Psoas muscle (tissue), 8 donors: ENCODE results near the gene MYLIP. TPM values are rescaled to one million over a fixed set of nuclear protein-coding genes. Genes with fewer than 3 reads are reported as not detected.

Source experiments
- ATAC-seq, 4 donors: fragments of 200-7000 bp; cut with Tn5 transposase; one replicate each; pipeline ENCODE4 v1.9.1; 2020; ENCODE audit warnings: moderate library complexity in 3 of 4, mild to moderate bottlenecking in 2 of 4
- DNase-seq, 2 donors: peaks; one replicate each; pipeline ENCODE4 v3.0.0-alpha.2; 2020
- H3K27ac ChIP-seq: fragments of 200-600 bp; one replicate; pipeline ENCODE4 v1.8.0; 2022
- H3K27me3 ChIP-seq, 3 donors: fragments of 200-600 bp in 1 of 3; one replicate each; pipeline versions ENCODE4 v1.6.1 to v1.8.0; 2013 to 2022; ENCODE audit warnings: low read length in 2 of 3, mild to moderate bottlenecking in 2 of 3, moderate library complexity in 1 of 3; ENCODE audit not compliant: insufficient read depth in 3 of 3
- H3K36me3 ChIP-seq, 2 donors: fragments of 200-600 bp in 1 of 2; one replicate each; pipeline versions ENCODE4 v1.6.1 to v1.8.0; 2013 to 2022; ENCODE audit warnings: low read depth in 1 of 2, mild to moderate bottlenecking in 1 of 2, moderate library complexity in 1 of 2; ENCODE audit not compliant: insufficient read depth in 1 of 2
- H3K4me1 ChIP-seq: fragments of 200-600 bp; one replicate; pipeline ENCODE4 v1.8.0; 2022
- H3K4me3 ChIP-seq: fragments of 200-600 bp; one replicate; pipeline ENCODE4 v1.8.0; 2022; ENCODE audit warnings: mild to moderate bottlenecking
- H3K9me3 ChIP-seq: fragments of 200-600 bp; one replicate; pipeline ENCODE4 v1.8.0; 2022
- CTCF ChIP-seq: fragments of 200-600 bp; IDR thresholded peaks from one replicate; pipeline ENCODE4 v1.8.0; 2022; ENCODE audit warnings: antibody characterized with exemption
- WGBS, 3 donors: extraction: QIAGEN DNeasy Blood & Tissue Kit; methylation state at CpG; one replicate each; pipeline versions ENCODE4 v1.1.6 to v1.1.7; 2013; 5-methylcytosine and 5-hydroxymethylcytosine counted together
- intact Hi-C, 2 donors: fragments of 100-400 bp; cut with DNase I; formaldehyde crosslinking; loops; one replicate each; pipeline versions ENCODE4 v1.11.0 to v1.14.2; 2022
- polyA plus RNA-seq, 3 donors: library from polyadenylated mRNA; stranded (reverse); fragments of 200-250 nt; gene quantifications; one replicate each; pipeline ENCODE4 v1.2.3, GENCODE V29; 2013
- total RNA-seq, 4 donors: library from RNA; stranded (reverse); fragmentation: NEBNext Ultra II Directional in 2 of 4; extraction: Animal tissue kit (Norgen Biotek cat#: 25700) in 2 of 4; gene quantifications; one replicate each; pipeline versions ENCODE4 v1.2.1 to v1.2.4, GENCODE V29; 2021 to 2023
- donor health status: healthy with polysubstance abuse.
- donor health status: DM: no; HTN: no; CAD: no; lungs with moderate emphysema.
- donor health status: Bipolar disorder and iron deficiency.
- donor health status: healthy.
- donor health status: DM: yes; HTN: yes; CAD: no.
- donor health status: DM: no; HTN: no; CAD: no.
- donor health status: DM: no; HTN: no; CAD: no.
- donor health status: DM: yes; HTN: yes; CAD: no.

MYLIP gene
- total and polyA plus RNA-seq, 7 donors = 3.9 to 23.4 (median 15.4) TPM

- TF ChIP-seq CTCF = no peak
- H3K4me3 ChIP-seq = no peak overlapping the region
- peaks cover 34% of the 10 kb centered on the region for H3K4me1 ChIP-seq
- H3K36me3 ChIP-seq = no peaks in the 10 kb centered on the region
- WGBS, 3 donors = 93 to 99% (median 95%) methylated on average over 12 of the region's 12 CpGs
- DNase-seq (no peak), ATAC-seq (no peak)
- H3K9me3 ChIP-seq = no peaks in the 10 kb centered on the region
- H3K27ac ChIP-seq = peak overlapping the region; percentile 97
- H3K27me3 ChIP-seq = no peaks in the 10 kb centered on the region
- intact Hi-C loops = loop anchor here (5.0 to 10.0 kb wide), 3 partner anchors 150 to 435 kb away; no protein-coding TSS in a partner anchor
These were observed 1.4 kb upstream of the MYLIP start for GRCh38 chr6:16127471-16127870.

DNA sequence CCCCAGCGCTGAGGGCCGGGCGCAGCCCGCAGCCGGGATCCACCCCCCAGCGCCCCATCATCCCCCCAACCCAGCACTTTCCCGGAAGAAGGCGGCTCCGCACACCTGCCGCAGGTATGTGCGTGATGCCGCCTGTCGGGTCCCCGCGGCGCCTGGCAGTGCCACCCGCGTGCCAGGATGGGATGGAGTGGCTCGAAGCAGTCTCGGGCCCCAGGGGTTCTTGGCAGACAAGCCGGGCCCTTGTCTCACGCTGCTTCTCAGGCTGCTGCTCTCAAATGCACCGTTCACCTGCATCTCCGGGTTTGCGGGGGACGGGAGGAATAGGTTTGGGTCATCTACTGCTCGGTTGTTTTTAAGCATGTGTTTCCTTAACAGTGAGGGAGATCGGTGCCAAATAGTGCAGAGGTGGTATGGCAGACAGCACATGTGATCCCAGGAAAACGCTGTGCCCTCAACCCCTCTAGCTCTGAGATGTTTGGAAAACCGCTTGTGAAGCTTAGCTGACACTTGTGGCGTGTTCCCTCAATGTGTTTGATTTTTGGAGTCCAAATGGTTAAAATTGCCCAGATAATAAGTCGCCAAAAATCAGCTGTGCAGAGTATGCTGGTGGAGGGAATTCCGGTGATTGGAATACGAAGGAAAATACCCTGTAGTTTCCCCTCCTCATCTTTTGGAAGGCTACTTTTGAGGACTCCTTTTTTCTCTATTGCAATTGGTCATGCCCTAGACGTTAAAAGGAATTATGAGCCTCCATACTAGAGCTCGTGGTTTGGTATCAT is 926 bp downstream of the MYLIP start:
- DNase-seq (peak in 1 of 2 donors; percentile 23), ATAC-seq (peak in 1 of 4 donors; percentile 2)
- Histone ChIP-seq H3K36me3 (no peaks in the 10 kb centered on the region), H3K4me1 (peaks cover 51% of the 10 kb centered on the region), H3K9me3 (no peaks in the 10 kb centered on the region), H3K4me3 (peak overlapping the region; percentile 89), H3K27ac (peak overlapping the region; percentile 97), H3K27me3 (no peaks in the 10 kb centered on the region)
- intact Hi-C loops = loop anchor here (2.0 to 10.0 kb wide), 4 partner anchors 153 to 439 kb away; no protein-coding TSS in a partner anchor
- WGBS, 3 donors = 0 to 1% (median 0%) methylated on average over 31 to 36 of the region's 36 CpGs
- TF ChIP-seq CTCF = no peak

DNA sequence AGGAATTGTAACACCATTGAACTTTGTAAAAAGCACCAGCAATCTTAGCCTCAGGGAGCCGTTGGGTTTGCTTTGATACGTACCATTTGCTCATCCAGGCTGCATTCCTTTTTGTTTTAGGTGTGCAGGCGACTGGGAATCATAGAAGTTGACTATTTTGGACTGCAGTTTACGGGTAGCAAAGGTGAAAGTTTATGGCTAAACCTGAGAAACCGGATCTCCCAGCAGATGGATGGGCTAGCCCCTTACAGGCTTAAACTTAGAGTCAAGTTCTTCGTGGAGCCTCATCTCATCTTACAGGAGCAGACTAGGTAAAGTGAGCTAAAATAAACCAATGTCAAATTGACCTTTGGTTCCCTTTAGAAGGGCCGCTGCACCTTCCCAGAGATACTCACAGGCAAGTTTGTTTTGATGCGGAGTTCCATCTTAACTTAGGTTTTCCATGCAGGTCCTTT is 1.6 kb downstream of the MYLIP start:
- peaks cover 51% of the 10 kb centered on the region for H3K4me1 ChIP-seq
- H3K27ac ChIP-seq = peak overlapping the region; percentile 97
- WGBS, 3 donors = 1 to 3% (median 2%) methylated on average over 8 of the region's 8 CpGs
- no peaks in the 10 kb centered on the region for H3K27me3 ChIP-seq
- ATAC-seq = peak in 2 of 4 donors; percentile 6 to 12
- peak overlapping the region; percentile 89 for H3K4me3 ChIP-seq
- DNase-seq = no peak
- TF ChIP-seq CTCF = no peak
- no peaks in the 10 kb centered on the region for H3K36me3 ChIP-seq
- H3K9me3 ChIP-seq = no peaks in the 10 kb centered on the region
- intact Hi-C loops = no loop called here

DNA sequence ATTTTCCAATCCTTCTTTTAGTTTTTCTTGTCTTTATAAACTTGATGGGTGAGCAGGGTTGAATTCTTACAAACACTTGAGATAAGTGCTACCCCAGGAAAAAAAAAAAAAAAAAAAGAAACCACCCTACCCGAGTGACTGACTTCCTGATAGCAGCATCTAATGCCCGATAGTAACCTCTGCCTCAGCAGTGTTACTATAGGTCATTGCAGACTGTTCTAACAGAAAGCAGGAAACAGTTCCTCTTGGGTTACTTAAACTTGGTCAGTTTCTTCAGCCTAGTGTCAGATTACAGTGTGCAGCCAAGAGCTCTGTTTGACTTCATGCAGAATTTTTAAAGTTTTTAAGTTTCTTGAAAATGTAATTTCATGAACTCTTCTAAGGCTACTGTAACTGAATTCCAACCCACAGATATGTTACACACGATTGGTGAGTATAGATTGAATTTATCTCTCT is 2.1 kb downstream of the MYLIP start:
- peaks cover 55% of the 10 kb centered on the region for H3K4me1 ChIP-seq
- WGBS, 3 donors = 0% methylated on average over 3 of the region's 3 CpGs
- no peaks in the 10 kb centered on the region for H3K36me3 ChIP-seq
- H3K9me3 ChIP-seq = no peaks in the 10 kb centered on the region
- TF ChIP-seq CTCF = no peak
- peak overlapping the region; percentile 89 for H3K4me3 ChIP-seq
- no peaks in the 10 kb centered on the region for H3K27me3 ChIP-seq
- peak overlapping the region; percentile 97 for H3K27ac ChIP-seq
- DNase-seq = no peak
- peak; percentile 29 to 57 (median 43) for ATAC-seq
- intact Hi-C loops = no loop called here
